ENCODE results near the gene GALM. TPM values are rescaled to one million over a fixed set of nuclear protein-coding genes. Genes with fewer than 3 reads are reported as not detected.
"Not testable (repeated sequence)": the region's sequence is repeated elsewhere in the genome, so short reads cannot be mapped to it uniquely, and the experiment has no call there.

Gene GALM
- total RNA-seq, 1 experiment from 2014 or later = 10.0 TPM

DNA sequence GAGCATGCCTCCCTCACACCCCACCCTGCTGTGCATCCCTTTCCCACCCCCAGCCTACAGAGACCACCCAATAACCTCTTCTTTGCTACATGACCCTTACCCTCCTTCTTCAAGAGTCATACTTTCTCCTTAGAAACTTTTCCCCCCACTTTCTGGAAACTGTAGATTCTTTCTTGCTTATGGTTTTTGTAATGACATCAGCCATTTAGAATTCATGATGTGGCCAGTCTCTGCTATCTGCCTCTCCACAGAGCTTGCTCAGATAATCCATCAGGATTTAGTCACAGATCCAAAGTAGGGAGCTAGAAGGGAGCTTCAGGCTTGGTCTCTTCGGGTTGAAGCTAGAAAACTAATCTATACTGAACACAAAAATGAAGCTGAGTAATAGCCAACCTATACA is 36.5 kb downstream of the GALM start:
- no CpG with 5 or more reads among the region's 1 CpG for WGBS (ENCODE audit: extremely low coverage, insufficient read length, low lambda C conversion rate)
- Histone ChIP-seq H4K20me1 (ENCODE audit: control insufficient read depth, insufficient read depth, insufficient read length) (no peaks in the 10 kb centered on the region), H3K27ac (ENCODE audit: insufficient read length, low read depth, low read length) (no peak overlapping the region), H3K4ac (ENCODE audit: low read depth, low read length) (no peak overlapping the region), H3K18ac (ENCODE audit: insufficient read length, low read depth, low read length) (no peak overlapping the region), H2BK120ac (ENCODE audit: low read depth, low read length, poor library complexity, severe bottlenecking) (no peak overlapping the region), H2AFZ (ENCODE audit: low read length) (no peak overlapping the region), H3K79me1 (ENCODE audit: insufficient read depth, low read depth, low read length, poor library complexity, severe bottlenecking) (no peaks in the 10 kb centered on the region), H3K4me1 (ENCODE audit: insufficient read depth, low read length) (no peaks in the 10 kb centered on the region), H2BK20ac (ENCODE audit: low read depth, low read length, poor library complexity, severe bottlenecking) (no peak overlapping the region), H2BK15ac (ENCODE audit: low read depth, low read length) (no peak overlapping the region), H3K56ac (ENCODE audit: insufficient read length, low read depth, low read length) (no peak overlapping the region), H3T11ph (ENCODE audit: low read length) (no peak overlapping the region), H4K8ac (replicated peaks; ENCODE audit: insufficient read length, low read depth, low read length) (no peak overlapping the region), H2AK5ac (ENCODE audit: insufficient read length, low read length) (no peak overlapping the region), H3K9me3 (ENCODE audit: control insufficient read depth, low read depth, low read length) (no peaks in the 10 kb centered on the region), H4K5ac (ENCODE audit: insufficient read length, low read depth, low read length) (no peak overlapping the region), H3K79me2 (ENCODE audit: insufficient read depth, low read length) (no peaks in the 10 kb centered on the region), H3K23ac (ENCODE audit: insufficient read length, low read depth, low read length) (no peak overlapping the region), H3K9ac (ENCODE audit: extremely low read depth, insufficient read length, low read length) (no peak overlapping the region), H2BK5ac (ENCODE audit: insufficient read length, low read length) (no peak overlapping the region), H3K27me3 (ENCODE audit: insufficient read depth, low read length) (no peaks in the 10 kb centered on the region), H2BK12ac (ENCODE audit: insufficient read length, low read depth, low read length) (no peak overlapping the region), H4K91ac (ENCODE audit: insufficient read length, low read depth, low read length) (no peak overlapping the region), H3K14ac (ENCODE audit: insufficient read depth, low read length) (no peak overlapping the region), H3K23me2 (ENCODE audit: insufficient read length, low read depth, low read length, poor library complexity, severe bottlenecking) (no peaks in the 10 kb centered on the region), H3K4me2 (ENCODE audit: insufficient read depth, insufficient read length, low read length) (no peak overlapping the region)
- Mint-ChIP-seq H3K4me3 (no peak overlapping the region), H3K27me3 (ENCODE audit: low read depth) (no peaks in the 10 kb centered on the region), H3K27ac (no peak overlapping the region), H3K9me3 (no peaks in the 10 kb centered on the region), H3K36me3 (ENCODE audit: insufficient read depth in 1 of 3, low read depth in 3 of 3) (no peaks in the 10 kb centered on the region), H3K4me1 (no peaks in the 10 kb centered on the region)
- TF ChIP-seq, protein P1, sequence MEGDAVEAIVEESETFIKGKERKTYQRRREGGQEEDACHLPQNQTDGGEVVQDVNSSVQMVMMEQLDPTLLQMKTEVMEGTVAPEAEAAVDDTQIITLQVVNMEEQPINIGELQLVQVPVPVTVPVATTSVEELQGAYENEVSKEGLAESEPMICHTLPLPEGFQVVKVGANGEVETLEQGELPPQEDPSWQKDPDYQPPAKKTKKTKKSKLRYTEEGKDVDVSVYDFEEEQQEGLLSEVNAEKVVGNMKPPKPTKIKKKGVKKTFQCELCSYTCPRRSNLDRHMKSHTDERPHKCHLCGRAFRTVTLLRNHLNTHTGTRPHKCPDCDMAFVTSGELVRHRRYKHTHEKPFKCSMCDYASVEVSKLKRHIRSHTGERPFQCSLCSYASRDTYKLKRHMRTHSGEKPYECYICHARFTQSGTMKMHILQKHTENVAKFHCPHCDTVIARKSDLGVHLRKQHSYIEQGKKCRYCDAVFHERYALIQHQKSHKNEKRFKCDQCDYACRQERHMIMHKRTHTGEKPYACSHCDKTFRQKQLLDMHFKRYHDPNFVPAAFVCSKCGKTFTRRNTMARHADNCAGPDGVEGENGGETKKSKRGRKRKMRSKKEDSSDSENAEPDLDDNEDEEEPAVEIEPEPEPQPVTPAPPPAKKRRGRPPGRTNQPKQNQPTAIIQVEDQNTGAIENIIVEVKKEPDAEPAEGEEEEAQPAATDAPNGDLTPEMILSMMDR (conservative IDR thresholded peaks at IDR 0.05) = no peak
- no peak for DNase-seq

GRCh38 chr2:38703336-38703735 is 37.4 kb downstream of the GALM start:
- no CpG with 5 or more reads among the region's 5 CpGs for WGBS (ENCODE audit: extremely low coverage, insufficient read length, low lambda C conversion rate)
- H3K9me3 ChIP-seq (ENCODE audit: control insufficient read depth, low read depth, low read length); H2BK120ac ChIP-seq (ENCODE audit: low read depth, low read length, poor library complexity, severe bottlenecking); H3K27me3 Mint-ChIP-seq (ENCODE audit: low read depth); H4K8ac ChIP-seq (replicated peaks; ENCODE audit: insufficient read length, low read depth, low read length); H3K4me3 Mint-ChIP-seq; H2AK5ac ChIP-seq (ENCODE audit: insufficient read length, low read length); H2AFZ ChIP-seq (ENCODE audit: low read length); H3K18ac ChIP-seq (ENCODE audit: insufficient read length, low read depth, low read length); H3K23ac ChIP-seq (ENCODE audit: insufficient read length, low read depth, low read length); H3K4me1 ChIP-seq (ENCODE audit: insufficient read depth, low read length); H3K4me2 ChIP-seq (ENCODE audit: insufficient read depth, insufficient read length, low read length); H3K4ac ChIP-seq (ENCODE audit: low read depth, low read length); H2BK12ac ChIP-seq (ENCODE audit: insufficient read length, low read depth, low read length); H2BK5ac ChIP-seq (ENCODE audit: insufficient read length, low read length); H3K36me3 Mint-ChIP-seq (ENCODE audit: insufficient read depth in 1 of 3, low read depth in 3 of 3); H3K79me1 ChIP-seq (ENCODE audit: insufficient read depth, low read depth, low read length, poor library complexity, severe bottlenecking); H3K9ac ChIP-seq (ENCODE audit: extremely low read depth, insufficient read length, low read length); H2BK20ac ChIP-seq (ENCODE audit: low read depth, low read length, poor library complexity, severe bottlenecking); H4K20me1 ChIP-seq (ENCODE audit: control insufficient read depth, insufficient read depth, insufficient read length); H3K27ac Mint-ChIP-seq; H3K27me3 ChIP-seq (ENCODE audit: insufficient read depth, low read length); H2BK15ac ChIP-seq (ENCODE audit: low read depth, low read length); H3K56ac ChIP-seq (ENCODE audit: insufficient read length, low read depth, low read length); DNase-seq; H3K27ac ChIP-seq (ENCODE audit: insufficient read length, low read depth, low read length); H4K5ac ChIP-seq (ENCODE audit: insufficient read length, low read depth, low read length); H3K23me2 ChIP-seq (ENCODE audit: insufficient read length, low read depth, low read length, poor library complexity, severe bottlenecking); H4K91ac ChIP-seq (ENCODE audit: insufficient read length, low read depth, low read length); H3T11ph ChIP-seq (ENCODE audit: low read length); H3K79me2 ChIP-seq (ENCODE audit: insufficient read depth, low read length); H3K4me1 Mint-ChIP-seq; H3K9me3 Mint-ChIP-seq; H3K14ac ChIP-seq (ENCODE audit: insufficient read depth, low read length): not testable (repeated sequence)

All from H9 (cell line).